ENCODE results near the gene TNS3. TPM values are rescaled to one million over a fixed set of nuclear protein-coding genes. Genes with fewer than 3 reads are reported as not detected.

Gene TNS3
- total RNA-seq, 1 experiment from 2014 or later: 143 TPM

DNA sequence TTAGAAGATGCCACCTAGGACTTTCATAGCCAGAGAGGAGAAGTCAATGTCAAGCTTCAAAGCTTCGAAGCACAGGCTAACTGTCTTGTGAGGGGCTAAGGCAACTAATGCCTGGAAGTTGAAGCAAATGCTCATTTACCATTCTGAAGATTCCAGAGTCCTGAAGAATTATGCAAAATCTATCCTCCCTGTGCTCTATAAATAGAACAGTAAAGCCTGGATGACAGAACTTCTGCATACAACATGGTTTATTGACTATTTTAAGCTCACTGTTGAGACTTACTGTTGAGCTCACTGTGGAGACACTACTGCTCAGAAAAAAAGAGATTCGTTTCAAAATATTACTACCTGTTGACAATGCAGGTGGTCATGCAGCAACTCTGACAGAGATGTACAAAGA is 28.6 kb downstream of the TNS3 start:
- H2AFZ ChIP-seq: no peak overlapping the region
- H3K4me3 ChIP-seq: no peak overlapping the region
- H3K27me3 ChIP-seq (ENCODE audit: insufficient read depth, low read depth): no peaks in the 10 kb centered on the region
- BruUV-seq (replicated peaks): no TSS peak
- DNase-seq: no peak
- peaks cover 28% of the 10 kb centered on the region for H3F3A ChIP-seq (ENCODE audit: insufficient read depth, low read depth)
- intact Hi-C loops (cut with micrococcal nuclease; ENCODE audit: unreplicated experiment): no loop called here
- peaks cover 74% of the 10 kb centered on the region for H4K20me1 ChIP-seq (ENCODE audit: insufficient read depth)
- H3K79me2 ChIP-seq (ENCODE audit: low read depth): peaks cover 98% of the 10 kb centered on the region
- peak overlapping the region; percentile 16; the same call in 1 of the 2 replicates for H3K27ac ChIP-seq
- H3K4me2 ChIP-seq: no peak overlapping the region
- ChIA-PET CTCF (no interaction called here), POLR2A (ENCODE audit: unreplicated experiment) (no interaction called here)
- TF ChIP-seq EZH2 (IDR thresholded peaks at IDR 0.05; ENCODE audit: low read depth): no peak
- no peak for TF ChIP-seq CTCF (conservative IDR thresholded peaks at IDR 0.05)
- no peaks in the 10 kb centered on the region for H3K9me3 ChIP-seq (ENCODE audit: insufficient read depth, low read depth)
- no peaks in the 10 kb centered on the region for H3K9me2 ChIP-seq (ENCODE audit: insufficient read depth)
- H3K4me1 ChIP-seq (replicated peaks; ENCODE audit: insufficient read depth): peaks cover 22% of the 10 kb centered on the region
- peaks cover 49% of the 10 kb centered on the region for H3K36me3 ChIP-seq (ENCODE audit: low read depth)

GRCh38 chr7:47552621-47553020 is 29.3 kb downstream of the TNS3 start:
- TF ChIP-seq CTCF (conservative IDR thresholded peaks at IDR 0.05): no peak
- no peak for TF ChIP-seq EZH2 (IDR thresholded peaks at IDR 0.05; ENCODE audit: low read depth)
- Histone ChIP-seq H3K4me3 (no peak overlapping the region), H3K36me3 (ENCODE audit: low read depth) (peaks cover 49% of the 10 kb centered on the region), H3K4me1 (replicated peaks; ENCODE audit: insufficient read depth) (peaks cover 17% of the 10 kb centered on the region), H3K27me3 (ENCODE audit: insufficient read depth, low read depth) (no peaks in the 10 kb centered on the region), H3F3A (ENCODE audit: insufficient read depth, low read depth) (peaks cover 30% of the 10 kb centered on the region), H3K9me2 (ENCODE audit: insufficient read depth) (no peaks in the 10 kb centered on the region), H4K20me1 (ENCODE audit: insufficient read depth) (peaks cover 74% of the 10 kb centered on the region), H3K9me3 (ENCODE audit: insufficient read depth, low read depth) (no peaks in the 10 kb centered on the region), H3K79me2 (ENCODE audit: low read depth) (peaks cover 98% of the 10 kb centered on the region), H3K4me2 (no peak overlapping the region), H2AFZ (no peak overlapping the region), H3K27ac (peak overlapping the region; percentile 16; the same call in 1 of the 2 replicates)
- no TSS peak for BruUV-seq (replicated peaks)
- POLR2A ChIA-PET (ENCODE audit: unreplicated experiment): no interaction called here
- no peak for DNase-seq
- intact Hi-C loops (cut with micrococcal nuclease; ENCODE audit: unreplicated experiment): no loop called here
- CTCF ChIA-PET: interaction anchor here (0.6 kb wide), 1 partner anchor 101 kb away, joined by 3 read pairs; no protein-coding TSS in a partner anchor

DNA sequence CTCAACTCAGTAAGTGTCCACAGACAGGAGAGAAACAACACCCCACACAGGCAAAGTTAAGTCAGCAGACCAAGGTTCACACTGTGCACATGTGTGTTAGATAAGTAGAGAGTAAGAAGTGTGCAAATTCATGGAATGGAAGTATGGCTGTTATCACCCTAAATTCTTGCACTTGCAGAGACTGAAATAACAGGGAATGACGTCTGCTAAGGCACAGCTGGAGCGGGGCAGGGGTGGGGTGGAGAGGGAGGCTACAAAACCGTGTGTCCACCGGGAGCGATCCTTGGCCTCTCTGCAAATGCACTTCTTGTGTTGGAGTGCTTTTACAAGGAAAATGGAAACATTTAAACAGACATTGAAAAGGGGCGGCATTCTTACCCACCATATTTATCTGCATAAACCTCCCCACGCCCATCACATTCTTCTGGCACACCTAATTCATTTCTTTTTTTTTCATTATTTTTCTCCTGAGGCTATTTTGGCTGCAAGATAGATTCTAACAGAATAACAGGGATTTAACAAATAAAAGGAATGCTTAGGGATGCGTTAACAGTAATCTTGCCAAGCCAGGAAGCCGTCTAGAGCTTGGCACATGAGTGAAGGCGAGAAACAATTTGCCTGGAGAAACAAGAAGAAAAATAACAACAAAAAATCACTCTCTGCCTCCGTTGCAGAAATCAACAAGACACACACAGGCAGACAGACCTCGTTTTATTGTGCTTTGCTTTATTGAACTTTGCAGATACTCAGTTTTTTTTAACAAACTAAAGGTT is 30.1 kb downstream of the TNS3 start:
- no peaks in the 10 kb centered on the region for H3K27me3 ChIP-seq (ENCODE audit: insufficient read depth, low read depth)
- POLR2A ChIA-PET (ENCODE audit: unreplicated experiment): interaction anchor here (0.6 kb wide), 1 partner anchor 18 kb away, joined by 3 read pairs; no protein-coding TSS in a partner anchor
- peaks cover 23% of the 10 kb centered on the region; the same call in 1 of the 2 replicates for H3F3A ChIP-seq (ENCODE audit: insufficient read depth, low read depth)
- H3K9me2 ChIP-seq (ENCODE audit: insufficient read depth): no peaks in the 10 kb centered on the region
- H3K9me3 ChIP-seq (ENCODE audit: insufficient read depth, low read depth): no peaks in the 10 kb centered on the region
- TSS peak; percentile 10 for BruUV-seq (replicated peaks)
- TF ChIP-seq EZH2 (IDR thresholded peaks at IDR 0.05; ENCODE audit: low read depth) (no peak), CTCF (conservative IDR thresholded peaks at IDR 0.05) (no peak)
- CTCF ChIA-PET: interaction anchor here (0.6 kb wide), 1 partner anchor 102 kb away, joined by 3 read pairs; no protein-coding TSS in a partner anchor
- H3K4me3 ChIP-seq: no peak overlapping the region
- H3K79me2 ChIP-seq (ENCODE audit: low read depth): peaks cover 98% of the 10 kb centered on the region
- DNase-seq: no peak
- H3K36me3 ChIP-seq (ENCODE audit: low read depth): peaks cover 49% of the 10 kb centered on the region
- H3K27ac ChIP-seq: peak overlapping the region; percentile 16; the same call in 1 of the 2 replicates
- H4K20me1 ChIP-seq (ENCODE audit: insufficient read depth): peaks cover 74% of the 10 kb centered on the region
- peaks cover 17% of the 10 kb centered on the region for H3K4me1 ChIP-seq (replicated peaks; ENCODE audit: insufficient read depth)
- intact Hi-C loops (cut with micrococcal nuclease; ENCODE audit: unreplicated experiment): no loop called here
- no peak overlapping the region for H2AFZ ChIP-seq
- H3K4me2 ChIP-seq: no peak overlapping the region
